ENCODE measurements around the gene CDH23. TPM values are rescaled to one million over a fixed set of nuclear protein-coding genes. Genes with fewer than 3 reads are reported as not detected.

Gene CDH23
- total and polyA plus RNA-seq, 2 of the 8 experiments (the other 6 are each of a cell fraction or from before 2014, with no cell fraction given) = 1.9 to 4.9 TPM

DNA sequence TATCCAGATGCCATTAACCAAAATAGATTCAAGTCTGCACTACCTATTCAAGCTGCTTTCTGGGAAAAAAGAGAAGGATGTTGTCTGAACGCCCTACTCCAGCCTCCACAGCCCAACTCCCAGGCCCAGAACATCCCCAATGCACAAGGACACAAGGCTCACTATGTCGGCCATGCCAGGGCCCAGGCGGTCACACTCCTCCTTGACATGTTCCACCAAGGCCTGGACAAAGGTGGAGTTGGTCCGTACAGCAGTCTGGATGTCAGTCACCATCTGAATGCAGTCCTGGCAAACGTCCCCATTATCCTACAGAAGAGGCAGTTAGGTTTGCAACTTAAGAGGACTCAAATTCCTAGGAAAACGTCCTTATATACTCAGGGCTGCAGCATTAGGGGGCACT lies 431.1 kb downstream of the CDH23 start:
- Histone ChIP-seq H3K27ac (ENCODE audit: low read depth, low read length) (no peak overlapping the region), H4K5ac (ENCODE audit: insufficient read length, low read depth, low read length) (no peak overlapping the region), H2BK15ac (ENCODE audit: low read length) (no peak overlapping the region), H4K91ac (replicated peaks; ENCODE audit: insufficient read length, low read length) (no peak overlapping the region), H2BK20ac (ENCODE audit: low read length) (no peak overlapping the region), H2BK5ac (ENCODE audit: low read depth, low read length) (no peak overlapping the region), H3K4me2 (ENCODE audit: insufficient read depth in 1 of 2, low read depth in 2 of 2, low read length in 2 of 2) (no peak overlapping the region), H3K4me3 (ENCODE audit: extremely low read depth in 1 of 4, insufficient read depth in 2 of 4, low read depth in 3 of 4, low read length in 4 of 4) (no peak overlapping the region), H3K36me3 (ENCODE audit: control insufficient read depth in 2 of 4, insufficient read depth in 4 of 4, low read length in 3 of 4) (peaks cover 50 to 84% (median 73%) of the 10 kb centered on the region in 4 experiments), H3K23me2 (ENCODE audit: low read depth, low read length) (no peaks in the 10 kb centered on the region), H3K27me3 (replicated peaks in 1 of 4; ENCODE audit: control insufficient read depth in 3 of 4, extremely low read depth in 1 of 4, insufficient read depth in 3 of 4, low read length in 3 of 4) (no peaks in the 10 kb centered on the region), H2BK120ac (replicated peaks; ENCODE audit: low read depth, low read length) (no peak overlapping the region), H2BK12ac (ENCODE audit: low read depth, low read length) (no peak overlapping the region), H2AFZ (ENCODE audit: low read length) (no peak overlapping the region), H4K20me1 (replicated peaks in 1 of 2; ENCODE audit: control insufficient read depth in 1 of 2, insufficient read depth in 2 of 2, low read length in 2 of 2) (peaks cover 3 to 14% of the 10 kb centered on the region in 2 experiments), H3K56ac (replicated peaks; ENCODE audit: insufficient read length, low read depth, low read length) (no peak overlapping the region), H3K9ac (replicated peaks in 1 of 4; ENCODE audit: extremely low read depth in 1 of 4, low read depth in 3 of 4, low read length in 3 of 4) (no peak overlapping the region), H3K79me1 (ENCODE audit: low read depth, low read length) (no peaks in the 10 kb centered on the region; the same call in none of the 2 replicates), H3K9me3 (ENCODE audit: insufficient read depth in 2 of 2, low read depth in 1 of 2, low read length in 1 of 2) (no peaks in the 10 kb centered on the region), H3K23ac (ENCODE audit: insufficient read length) (no peak overlapping the region), H2AK5ac (ENCODE audit: low read depth, low read length) (no peak overlapping the region), H3K18ac (ENCODE audit: extremely low read depth, low read length) (no peak overlapping the region), H3K79me2 (ENCODE audit: control insufficient read depth in 1 of 2, insufficient read depth in 2 of 2, low read length in 2 of 2) (peaks cover 0 to 13% of the 10 kb centered on the region in 2 experiments; a peak in 1 of 4 replicates), H3K14ac (ENCODE audit: insufficient read length) (no peak overlapping the region), H4K8ac (ENCODE audit: extremely low read depth, insufficient read depth, low read length) (no peak overlapping the region), H3K4ac (replicated peaks; ENCODE audit: insufficient read length, low read depth, low read length) (no peak overlapping the region), H3K4me1 (replicated peaks in 1 of 4; ENCODE audit: control insufficient read depth in 3 of 4, insufficient read depth in 4 of 4, low read length in 3 of 4) (peaks cover 0 to 2% (median 0%) of the 10 kb centered on the region in 4 experiments; a peak in 1 of 7 replicates)
- POLR2A ChIA-PET (ENCODE audit: partially characterized antibody) = interaction anchor here (1.0 kb wide), 1 partner anchor 19 kb away, joined by 4 read pairs; no protein-coding TSS in a partner anchor
- 86% methylated on average over 5 of the region's 6 CpGs; no CpG with 5 or more reads in 1 of the 2 experiments for WGBS, 2 experiments (ENCODE audit: extremely low coverage in 1 of 2, insufficient coverage in 1 of 2, insufficient read length in 1 of 2, insufficient replicate concordance in 2 of 2, low coverage in 1 of 2, low lambda C conversion rate in 2 of 2, missing lambda C conversion rate in 1 of 2)
- FAIRE-seq = no peak
- CTCF ChIA-PET (ENCODE audit: partially characterized antibody) = interaction anchor here (0.9 to 3.5 kb wide), 5 partner anchors 9 to 68 kb away, joined by 3 to 23 read pairs (median 10); no protein-coding TSS in a partner anchor
- DNase-seq (ENCODE audit: low read depth in 1 of 2, low spot score in 2 of 2) = no peak
- TF ChIP-seq HDAC2 (IDR thresholded peaks at IDR 0.05; ENCODE audit: borderline replicate concordance in 1 of 2, low read depth in 2 of 2, low read length in 2 of 2) = no peak
- no peak for TF ChIP-seq KDM1A (IDR thresholded peaks at IDR 0.05; ENCODE audit: borderline replicate concordance, low read length)
